BE2C (cell line): ENCODE measurements around the gene TESPA1.
"Not testable (repeated sequence)": the region's sequence is repeated elsewhere in the genome, so short reads cannot be mapped to it uniquely, and the experiment has no call there.

Source experiments
- DNase-seq: peaks from one replicate; pipeline ENCODE4 v3.0.0-alpha.2; 2020
- H3K27me3 ChIP-seq: fragments of 250-450 bp; sonication (Bioruptor Pico); 2 replicates; pipeline ENCODE4 v1.5.1; 2020; ENCODE audit warnings: mild to moderate bottlenecking
- H3K36me3 ChIP-seq: fragments of 250-450 bp; sonication (Bioruptor Pico); 2 replicates; pipeline ENCODE4 v1.5.1; 2020; ENCODE audit warnings: mild to moderate bottlenecking
- H3K4me1 ChIP-seq: fragments of 250-450 bp; sonication (Bioruptor Pico); 2 replicates; pipeline ENCODE4 v1.5.1; 2020
- H3K4me3 ChIP-seq: 2 replicates; pipeline ENCODE4 v1.5.1; 2011; ENCODE audit warnings: low read depth, low read length
- H3K9me3 ChIP-seq: fragments of 250-450 bp; sonication (Bioruptor Pico); 2 replicates; pipeline ENCODE4 v1.5.1; 2020
- CTCF ChIP-seq: IDR thresholded peaks from 2 replicates; pipeline ENCODE4 v1.5.1; 2012; ENCODE audit warnings: mild to moderate bottlenecking, low read depth, low read length

The TESPA1 gene

DNA sequence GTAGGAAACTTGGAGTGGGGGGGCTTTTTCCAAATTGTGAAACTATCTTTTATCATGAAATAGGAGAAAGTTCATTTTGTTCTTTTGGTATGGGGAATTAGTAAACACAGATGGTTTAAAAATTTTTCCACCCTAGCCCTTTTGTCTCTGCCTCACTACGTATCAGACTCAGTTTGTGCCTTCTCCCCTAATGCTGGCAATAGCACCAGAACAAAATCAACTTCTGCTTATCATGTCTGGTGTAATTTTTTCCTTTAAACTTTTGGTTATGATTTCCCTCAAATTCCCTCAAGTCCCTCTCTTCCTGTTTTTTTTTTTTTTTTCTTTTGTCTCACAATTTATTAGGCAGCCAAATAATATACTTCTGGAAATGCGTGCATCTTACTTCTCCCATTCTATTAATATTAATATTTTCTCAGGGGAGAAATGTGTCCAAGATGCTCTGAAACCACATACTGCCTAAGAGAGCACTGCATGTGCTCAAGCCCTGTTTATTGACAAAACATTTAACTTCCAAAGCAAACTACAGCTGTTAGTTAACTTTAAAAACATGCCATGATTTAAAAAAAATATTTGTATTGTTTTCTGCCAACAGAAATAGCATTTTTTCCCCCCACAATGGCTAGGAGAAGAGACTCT lies 35.4 kb downstream of the TESPA1 start:
- Histone ChIP-seq H3K36me3 (no peaks in the 10 kb centered on the region), H3K4me1 (no peaks in the 10 kb centered on the region), H3K9me3 (no peaks in the 10 kb centered on the region), H3K27me3 (peaks cover 2% of the 10 kb centered on the region; the same call in 1 of the 2 replicates), H3K4me3 (no peak overlapping the region)
- no peak for TF ChIP-seq CTCF
- DNase-seq, result no peak

- no peak overlapping the region for H3K4me3 ChIP-seq
- no peaks in the 10 kb centered on the region for H3K36me3 ChIP-seq
- TF ChIP-seq CTCF, result no peak
- no peaks in the 10 kb centered on the region; the same call in 1 of the 2 replicates for H3K27me3 ChIP-seq
- no peaks in the 10 kb centered on the region for H3K4me1 ChIP-seq
- H3K9me3 ChIP-seq, result no peaks in the 10 kb centered on the region
- no peak for DNase-seq
These were observed 36.4 kb downstream of the TESPA1 start for GRCh38 chr12:54948171-54948570.

DNA sequence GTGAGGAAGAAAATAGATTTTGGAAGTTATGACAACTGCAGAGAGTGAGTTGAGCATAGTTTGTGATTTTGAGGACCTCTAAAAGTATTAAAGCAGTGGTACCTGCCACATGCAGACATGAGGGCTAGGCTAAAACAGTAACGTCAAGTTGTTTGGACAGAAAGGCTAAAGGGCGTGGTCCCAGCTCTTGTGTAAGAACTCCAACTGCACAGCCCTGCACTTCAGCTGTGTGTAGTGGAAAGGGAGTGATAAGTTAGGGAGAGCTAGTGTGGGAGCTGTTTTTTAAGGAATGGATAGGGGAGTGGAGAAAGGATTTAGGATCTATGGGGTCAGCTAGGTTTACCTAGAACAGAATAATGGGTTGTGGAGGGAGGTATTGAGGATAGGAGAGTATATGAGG lies 39.5 kb downstream of the TESPA1 start:
- no peak for DNase-seq
- Histone ChIP-seq H3K27me3 (peaks cover 3% of the 10 kb centered on the region; the same call in 1 of the 2 replicates), H3K9me3 (no peaks in the 10 kb centered on the region)

GRCh38 chr12:54943292-54943691 lies 41.3 kb downstream of the TESPA1 start:
- peaks cover 14% of the 10 kb centered on the region for H3K27me3 ChIP-seq
- H3K9me3 ChIP-seq, H3K4me3 ChIP-seq, H3K4me1 ChIP-seq, DNase-seq, H3K36me3 ChIP-seq: not testable (repeated sequence)

More for the DNA sequence above, 39.5 kb downstream of the TESPA1 start:
- TF ChIP-seq CTCF, result no peak
- Histone ChIP-seq H3K4me1 (no peaks in the 10 kb centered on the region), H3K36me3 (no peaks in the 10 kb centered on the region), H3K4me3 (no peak overlapping the region)

GRCh38 chr12:54941659-54942058 lies 42.9 kb downstream of the TESPA1 start:
- Histone ChIP-seq H3K4me1 (no peaks in the 10 kb centered on the region), H3K9me3 (no peaks in the 10 kb centered on the region), H3K36me3 (no peaks in the 10 kb centered on the region), H3K4me3 (no peak overlapping the region), H3K27me3 (peaks cover 16% of the 10 kb centered on the region)
- no peak for TF ChIP-seq CTCF
- no peak for DNase-seq

DNA sequence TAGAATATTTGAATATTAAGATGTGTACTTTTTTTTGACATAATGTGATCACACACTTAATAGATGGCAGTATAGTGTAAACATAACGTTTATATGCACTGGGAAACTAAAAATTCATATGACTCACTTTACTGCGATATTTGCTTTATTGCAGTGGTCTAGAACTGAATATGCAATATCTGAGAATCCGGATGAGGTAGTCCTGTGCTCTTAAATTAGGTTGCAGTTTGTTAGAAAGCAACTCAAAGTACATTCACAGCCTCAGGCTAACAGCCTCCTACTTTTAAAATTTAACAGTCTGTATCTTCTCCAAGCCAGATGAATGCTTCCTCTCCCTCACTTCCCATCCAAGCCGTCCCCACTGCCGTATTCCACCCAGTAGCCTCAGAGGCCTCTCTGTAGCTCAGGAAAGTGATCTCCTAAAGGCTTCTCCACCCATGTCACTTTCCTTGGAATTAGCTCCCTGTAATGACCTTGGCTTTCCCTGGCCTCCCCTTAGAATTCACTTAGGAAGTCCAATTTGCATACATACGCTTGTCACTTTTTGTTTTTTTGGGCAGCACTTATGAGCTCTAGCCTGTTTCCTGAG lies 43.7 kb downstream of the TESPA1 start:
- TF ChIP-seq CTCF, result no peak
- no peak for DNase-seq
- Histone ChIP-seq H3K4me3 (no peak overlapping the region), H3K27me3 (peaks cover 16% of the 10 kb centered on the region), H3K36me3 (no peaks in the 10 kb centered on the region), H3K9me3 (no peaks in the 10 kb centered on the region), H3K4me1 (no peaks in the 10 kb centered on the region)
